Keratinocyte (primary cell): ENCODE measurements around the gene SFTPD. TPM values are rescaled to one million over a fixed set of nuclear protein-coding genes. Genes with fewer than 3 reads are reported as not detected.

Experiments used
- DNase-seq: peaks from one replicate; pipeline ENCODE4 v3.0.0-alpha.2; 2011; ENCODE audit warnings: low read depth, missing footprints, low spot score
- FAIRE-seq: peaks from 2 replicates; lab custom pipeline; 2011; peaks lifted over from hg19 to GRCh38; lab: Jason Lieb, UNC
- H2AFZ ChIP-seq: 2 replicates; pipeline ENCODE4 v1.6.0; 2012; ENCODE audit warnings: low read length, control low read depth, inconsistent platforms; ENCODE audit not compliant: control insufficient read depth
- H3K27ac ChIP-seq: 2 replicates; pipeline ENCODE4 v1.5.1; 2011; ENCODE audit warnings: low read length; ENCODE audit not compliant: control insufficient read depth, insufficient read depth
- H3K27me3 ChIP-seq: 3 replicates; pipeline ENCODE4 v1.6.0; 2011; ENCODE audit warnings: low read length; ENCODE audit not compliant: control insufficient read depth, insufficient read depth; ENCODE audit errors: extremely low read depth
- H3K36me3 ChIP-seq, 2 experiments: 2 replicates in 1 of 2; 3 replicates in 1 of 2; pipeline ENCODE4 v1.5.1; 2011; ENCODE audit warnings: low read length in 2 of 2, mild to moderate bottlenecking in 1 of 2; ENCODE audit not compliant: control insufficient read depth in 2 of 2, insufficient read depth in 2 of 2; ENCODE audit errors: extremely low read depth in 1 of 2
- H3K4me1 ChIP-seq: 3 replicates; pipeline ENCODE4 v1.5.1; 2011; ENCODE audit warnings: low read length; ENCODE audit not compliant: control insufficient read depth, insufficient read depth; ENCODE audit errors: extremely low read depth
- H3K4me2 ChIP-seq: 3 replicates; pipeline ENCODE4 v1.6.0; 2011; ENCODE audit warnings: low read depth, low read length; ENCODE audit not compliant: control insufficient read depth, insufficient read depth; ENCODE audit errors: extremely low read depth
- H3K4me3 ChIP-seq, 3 experiments: fragments of 200-600 bp in 1 of 3; sonication (generic) in 1 of 3; 2 replicates in 2 of 3; 3 replicates in 1 of 3; pipeline ENCODE4 v1.5.1; 2011 to 2016; ENCODE audit warnings: low read length in 3 of 3, mild to moderate bottlenecking in 3 of 3, control low read depth in 2 of 3, inconsistent platforms in 1 of 3, low read depth in 1 of 3, mixed read lengths in 1 of 3, mixed run types in 1 of 3, moderate library complexity in 1 of 3; ENCODE audit not compliant: control insufficient read depth in 2 of 3, insufficient read depth in 2 of 3; ENCODE audit errors: extremely low read depth in 1 of 3
- H3K79me2 ChIP-seq: 2 replicates; pipeline ENCODE4 v1.6.0; 2012; ENCODE audit warnings: low read length; ENCODE audit not compliant: control insufficient read depth, insufficient read depth
- H3K9ac ChIP-seq: 3 replicates; pipeline ENCODE4 v1.6.0; 2011; ENCODE audit warnings: low read length; ENCODE audit not compliant: control insufficient read depth, insufficient read depth; ENCODE audit errors: extremely low read depth
- H3K9me1 ChIP-seq: 3 replicates; pipeline ENCODE4 v1.6.0; 2011; ENCODE audit warnings: low read length; ENCODE audit not compliant: control insufficient read depth, insufficient read depth; ENCODE audit errors: extremely low read depth
- H3K9me3 ChIP-seq: 2 replicates; pipeline ENCODE4 v1.5.1; 2012; ENCODE audit warnings: low read depth, low read length; ENCODE audit not compliant: control insufficient read depth
- H4K20me1 ChIP-seq: 3 replicates; pipeline ENCODE4 v1.6.0; 2011; ENCODE audit warnings: low read length; ENCODE audit not compliant: control insufficient read depth, insufficient read depth; ENCODE audit errors: extremely low read depth
- CTCF ChIP-seq, 3 experiments: IDR thresholded peaks in 1 of 3; conservative IDR thresholded peaks in 1 of 3; optimal IDR thresholded peaks in 1 of 3; 2 replicates in 2 of 3; 3 replicates in 1 of 3; pipeline versions ENCODE3 to v1.5.1; 2011; ENCODE audit warnings: low read length in 3 of 3, mild to moderate bottlenecking in 3 of 3, moderate library complexity in 2 of 3, control low read depth in 1 of 3, inconsistent platforms in 1 of 3; ENCODE audit not compliant: insufficient read depth in 2 of 3; ENCODE audit errors: extremely low read depth in 1 of 3
- EZH2 ChIP-seq: IDR thresholded peaks from one replicate; pipeline ENCODE4 v1.6.1; 2012; ENCODE audit warnings: inconsistent platforms, mild to moderate bottlenecking, low read length, moderate library complexity
- dilution Hi-C: fragments of 300-500 bp; cut with MboI; formaldehyde crosslinking; loops from one replicate; pipeline ENCODE4 v1.7.0; 2020; ENCODE audit warnings: low sequenced_read_pairs; ENCODE audit not compliant: extremely low pct_ligation_motif_present
- polyA plus RNA-seq, 5 experiments: library from polyadenylated mRNA; depleted of rRNA in 3 of 5; stranded (reverse) in 3 of 5; stranded (forward) in 1 of 5; unstranded in 1 of 5; fragments of >200 nt; gene quantifications; 1 replicate in 1 of 5; 2 replicates in 3 of 5; 3 replicates in 1 of 5; pipeline versions ENCODE4 v1.2.1 to v1.2.3, GENCODE V29; 2011 to 2012; ENCODE audit warnings: missing spikeins in 2 of 5, low read depth in 1 of 5, low replicate concordance in 1 of 5

SFTPD gene
- polyA plus RNA-seq, 1 donor (not counting 4 experiments of a cell fraction or from before 2014, with no cell fraction given): 0.04 TPM

DNA sequence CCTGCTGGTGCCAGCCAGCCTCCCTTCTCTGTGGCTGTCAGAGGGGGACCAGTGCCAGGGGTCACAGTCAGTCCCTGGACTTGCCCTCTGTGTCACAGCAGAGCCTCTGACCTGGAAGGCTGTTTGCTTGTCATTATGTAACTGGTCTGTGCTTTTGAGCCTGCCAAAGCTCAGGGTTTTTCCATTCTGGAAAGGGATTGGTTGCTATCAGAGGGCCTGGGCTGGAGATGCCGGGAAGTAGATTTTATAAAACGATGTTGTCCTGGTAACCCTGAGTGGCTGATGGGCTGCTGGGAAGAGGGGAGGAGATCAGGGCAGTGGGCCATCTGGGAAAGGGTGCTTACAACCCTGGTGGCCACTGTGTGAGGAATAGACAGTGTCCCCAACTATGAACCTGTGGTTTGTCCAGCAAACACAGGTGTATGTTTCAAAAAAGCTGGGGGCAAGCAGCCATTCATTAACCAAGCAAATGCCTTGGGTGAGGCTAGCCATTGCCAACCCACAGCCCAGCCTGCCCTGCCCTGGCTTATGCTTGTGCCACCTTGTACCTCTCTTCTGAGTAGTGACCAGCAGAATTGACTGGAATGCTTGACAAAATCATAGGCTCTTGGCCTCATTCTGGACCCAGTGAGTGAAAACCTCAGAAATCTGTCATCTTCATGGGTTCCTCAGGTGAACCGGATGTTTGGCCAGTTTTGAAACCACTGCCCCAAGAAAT is 21.6 kb downstream of the SFTPD start:
- no peaks in the 10 kb centered on the region for H3K9me1 ChIP-seq
- no peak overlapping the region for H3K9ac ChIP-seq
- H3K9me3 ChIP-seq: no peaks in the 10 kb centered on the region
- FAIRE-seq (no peak), DNase-seq (no peak)
- H3K27ac ChIP-seq: no peak overlapping the region
- no peaks in the 10 kb centered on the region for H3K4me1 ChIP-seq
- no peaks in the 10 kb centered on the region for H3K79me2 ChIP-seq
- H4K20me1 ChIP-seq: no peaks in the 10 kb centered on the region
- H3K27me3 ChIP-seq: peaks cover 16% of the 10 kb centered on the region
- no peaks in the 10 kb centered on the region for H3K36me3 ChIP-seq
- dilution Hi-C loops: no loop called here
- no peak overlapping the region for H3K4me2 ChIP-seq
- TF ChIP-seq CTCF (optimal IDR thresholded peaks at IDR 0.05 in 1 of 3, IDR thresholded peaks at IDR 0.05 in 1 of 3, conservative IDR thresholded peaks at IDR 0.05 in 1 of 3; ENCODE audit: extremely low read depth in 1 of 3, insufficient read depth in 2 of 3, low read length in 3 of 3) (no peak), EZH2 (no peak)
- no peak overlapping the region for H2AFZ ChIP-seq
- no peak overlapping the region for H3K4me3 ChIP-seq

DNA sequence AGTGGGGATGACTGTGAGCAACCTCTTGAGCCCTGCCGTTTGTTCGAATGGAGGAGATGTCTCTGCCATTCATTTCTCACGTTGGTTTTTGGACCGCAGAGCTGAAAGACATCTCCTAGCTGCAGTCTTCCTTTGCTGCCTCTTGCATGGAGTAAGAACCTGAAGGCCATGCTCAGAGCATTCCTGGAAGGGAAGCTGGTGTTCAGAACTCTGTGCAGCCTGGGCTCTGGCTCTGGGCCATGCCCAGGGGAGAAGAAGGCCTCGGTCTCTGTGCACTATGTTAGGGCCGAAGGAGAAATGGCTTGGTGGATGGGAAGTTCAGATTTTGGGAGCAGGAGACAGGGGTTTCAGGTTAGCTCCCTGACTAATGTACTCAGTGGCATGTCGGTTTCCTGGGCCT is 22.9 kb downstream of the SFTPD start:
- no peak for FAIRE-seq
- H3K9me3 ChIP-seq: no peaks in the 10 kb centered on the region
- no peak overlapping the region for H3K4me2 ChIP-seq
- DNase-seq: no peak
- H3K4me3 ChIP-seq: no peak overlapping the region
- peaks cover 15% of the 10 kb centered on the region for H3K27me3 ChIP-seq
- no peak overlapping the region for H2AFZ ChIP-seq
- no peaks in the 10 kb centered on the region for H3K79me2 ChIP-seq
- no peak overlapping the region for H3K9ac ChIP-seq
- no peak overlapping the region for H3K27ac ChIP-seq
- no peaks in the 10 kb centered on the region for H3K36me3 ChIP-seq
- dilution Hi-C loops: no loop called here
- no peaks in the 10 kb centered on the region for H3K9me1 ChIP-seq
- no peaks in the 10 kb centered on the region for H3K4me1 ChIP-seq
- TF ChIP-seq CTCF (optimal IDR thresholded peaks at IDR 0.05 in 1 of 3, IDR thresholded peaks at IDR 0.05 in 1 of 3, conservative IDR thresholded peaks at IDR 0.05 in 1 of 3; ENCODE audit: extremely low read depth in 1 of 3, insufficient read depth in 2 of 3, low read length in 3 of 3) (no peak), EZH2 (no peak)
- H4K20me1 ChIP-seq: no peaks in the 10 kb centered on the region
